Left forelimb (tissue), 1 donor: ENCODE measurements around the gene PPP1R12A.

ENCODE experiments used
- DNase-seq: peaks from one replicate; pipeline ENCODE4 v3.0.0-alpha.2; 2018; ENCODE audit warnings: low spot score

Gene PPP1R12A

GRCh38 chr12:79766705-79767464, 168.0 kb downstream of the PPP1R12A start:
- no peak for DNase-seq

GRCh38 chr12:79765157-79765556, 169.7 kb downstream of the PPP1R12A start:
- no peak for DNase-seq

- no peak for DNase-seq
Observed at GRCh38 chr12:79764641-79765040, 170.3 kb downstream of the PPP1R12A start.

- DNase-seq, result no peak
Observed at GRCh38 chr12:79763766-79764452, 171.0 kb downstream of the PPP1R12A start.

- no peak for DNase-seq
Observed at GRCh38 chr12:79761341-79761740, 173.6 kb downstream of the PPP1R12A start.

- no peak for DNase-seq
Observed at GRCh38 chr12:79747274-79747673, 187.6 kb downstream of the PPP1R12A start.

GRCh38 chr12:79737875-79738718, 196.8 kb downstream of the PPP1R12A start:
- DNase-seq, result no peak

- DNase-seq, result no peak
Observed at GRCh38 chr12:79732638-79733037, 202.3 kb downstream of the PPP1R12A start.

GRCh38 chr12:79725987-79726386, 208.9 kb downstream of the PPP1R12A start:
- no peak for DNase-seq
